Cardiac fibroblast (primary cell): Measurements from ENCODE around the gene USP4.

Experiments
- DNase-seq, 2 donors: peaks; one replicate each; pipeline versions ENCODE4 v3.0.0 to v3.0.0-alpha.2; 2010; ENCODE audit warnings: low read depth in 2 of 2
- H3K4me3 ChIP-seq, 2 donors: replicated peaks in 1 of 2; 1 replicate in 1 of 2; 2 replicates in 1 of 2; pipeline ENCODE4 v1.5.1; 2011; ENCODE audit warnings: low read depth in 2 of 2, low read length in 2 of 2, mild to moderate bottlenecking in 2 of 2, moderate library complexity in 1 of 2
- CTCF ChIP-seq: IDR thresholded peaks from one replicate; pipeline ENCODE4 v1.5.1; 2011; ENCODE audit warnings: low read depth, mild to moderate bottlenecking, low read length, inconsistent platforms

Gene USP4

GRCh38 chr3:49313896-49314688 is 25.8 kb downstream of the USP4 start:
- no peak for TF ChIP-seq CTCF
- no peak overlapping the region for H3K4me3 ChIP-seq
- peak; percentile 33 to 85 for DNase-seq

- DNase-seq: no peak
- no peak overlapping the region for H3K4me3 ChIP-seq
- TF ChIP-seq CTCF: no peak
These were observed 28.6 kb downstream of the USP4 start for GRCh38 chr3:49311283-49311682.

GRCh38 chr3:49310677-49311076 is 29.2 kb downstream of the USP4 start:
- DNase-seq: no peak
- no peak for TF ChIP-seq CTCF
- no peak overlapping the region for H3K4me3 ChIP-seq

- DNase-seq: no peak
- H3K4me3 ChIP-seq: no peak overlapping the region
- TF ChIP-seq CTCF: no peak
These were observed 34.2 kb downstream of the USP4 start for GRCh38 chr3:49305608-49306007.

GRCh38 chr3:49302613-49303012 is 37.2 kb downstream of the USP4 start:
- TF ChIP-seq CTCF: no peak
- no peak for DNase-seq

GRCh38 chr3:49300595-49300994 is 39.3 kb downstream of the USP4 start:
- DNase-seq: no peak
- TF ChIP-seq CTCF: no peak
- H3K4me3 ChIP-seq: no peak overlapping the region

More at GRCh38 chr3:49302613-49303012, 37.2 kb downstream of the USP4 start:
- no peak overlapping the region for H3K4me3 ChIP-seq

- no peak for DNase-seq
- no peak for TF ChIP-seq CTCF
- no peak overlapping the region for H3K4me3 ChIP-seq
These were observed 41.3 kb downstream of the USP4 start for GRCh38 chr3:49298511-49298910.
